Choroid plexus epithelial cell (primary cell): ENCODE results near the gene MYCN.

Experiments
- DNase-seq: peaks from one replicate; pipeline ENCODE4 v3.0.0-alpha.2; 2010; ENCODE audit warnings: low read depth
- H3K4me3 ChIP-seq: 2 replicates; pipeline ENCODE4 v1.5.1; 2011; ENCODE audit warnings: low read depth, mild to moderate bottlenecking, control low read depth, low read length, moderate library complexity
- TF ChIP-seq, protein P1 (sequence below): conservative IDR thresholded peaks from 2 replicates; pipeline ENCODE4 v1.5.1; 2011; ENCODE audit warnings: low read depth, mild to moderate bottlenecking, control low read depth, inconsistent platforms, low read length, moderate library complexity

MYCN gene

GRCh38 chr2:15983496-15983895 is 43.1 kb downstream of the MYCN start:
- TF ChIP-seq, protein P1, sequence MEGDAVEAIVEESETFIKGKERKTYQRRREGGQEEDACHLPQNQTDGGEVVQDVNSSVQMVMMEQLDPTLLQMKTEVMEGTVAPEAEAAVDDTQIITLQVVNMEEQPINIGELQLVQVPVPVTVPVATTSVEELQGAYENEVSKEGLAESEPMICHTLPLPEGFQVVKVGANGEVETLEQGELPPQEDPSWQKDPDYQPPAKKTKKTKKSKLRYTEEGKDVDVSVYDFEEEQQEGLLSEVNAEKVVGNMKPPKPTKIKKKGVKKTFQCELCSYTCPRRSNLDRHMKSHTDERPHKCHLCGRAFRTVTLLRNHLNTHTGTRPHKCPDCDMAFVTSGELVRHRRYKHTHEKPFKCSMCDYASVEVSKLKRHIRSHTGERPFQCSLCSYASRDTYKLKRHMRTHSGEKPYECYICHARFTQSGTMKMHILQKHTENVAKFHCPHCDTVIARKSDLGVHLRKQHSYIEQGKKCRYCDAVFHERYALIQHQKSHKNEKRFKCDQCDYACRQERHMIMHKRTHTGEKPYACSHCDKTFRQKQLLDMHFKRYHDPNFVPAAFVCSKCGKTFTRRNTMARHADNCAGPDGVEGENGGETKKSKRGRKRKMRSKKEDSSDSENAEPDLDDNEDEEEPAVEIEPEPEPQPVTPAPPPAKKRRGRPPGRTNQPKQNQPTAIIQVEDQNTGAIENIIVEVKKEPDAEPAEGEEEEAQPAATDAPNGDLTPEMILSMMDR, result no peak
- no peak overlapping the region for H3K4me3 ChIP-seq
- no peak for DNase-seq

DNA sequence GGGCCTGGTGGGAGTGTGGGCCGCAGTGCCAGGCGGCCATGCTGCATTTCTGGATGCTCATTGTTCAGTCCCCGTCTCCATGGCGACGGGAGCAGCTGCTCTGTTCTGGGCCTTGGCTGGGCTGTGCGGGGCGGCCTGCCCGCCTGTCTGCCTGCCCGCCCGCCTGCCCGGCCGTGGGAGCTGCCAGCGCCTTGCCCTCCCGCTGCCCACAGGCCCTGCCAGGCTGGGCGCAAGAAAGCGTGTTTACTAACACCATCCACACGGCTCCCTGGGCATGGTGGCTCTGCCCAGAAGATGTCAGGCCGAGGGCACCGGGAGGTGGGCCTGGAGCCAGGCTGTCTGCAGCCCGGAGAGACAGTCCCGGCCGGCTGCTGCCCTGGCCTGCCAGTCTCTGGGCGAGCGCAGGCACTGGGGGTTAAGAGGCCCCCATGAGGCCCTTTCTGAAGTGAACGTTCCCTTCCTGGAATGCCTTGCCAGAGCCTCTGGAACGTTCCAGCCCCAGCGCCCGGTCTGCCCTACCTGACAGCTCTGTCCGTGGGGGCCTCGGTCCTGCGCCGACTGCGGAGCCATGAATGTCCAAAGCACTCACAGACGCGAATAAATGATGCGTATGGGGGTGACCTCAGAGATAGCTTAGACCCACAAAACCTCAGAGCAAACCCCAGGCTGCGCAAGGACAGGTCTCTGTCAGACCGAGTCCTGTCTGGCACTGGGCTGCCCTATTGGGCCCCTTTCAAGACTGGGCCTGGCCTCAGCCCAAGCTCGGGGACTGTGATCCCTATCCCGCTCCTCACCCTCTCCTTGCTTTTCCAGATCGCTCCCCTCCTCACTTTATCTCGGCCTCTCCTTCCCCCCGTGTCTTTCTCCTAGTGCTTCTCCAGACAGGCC is 44.3 kb downstream of the MYCN start:
- TF ChIP-seq, protein P1, result no peak
- DNase-seq, result no peak
- no peak overlapping the region for H3K4me3 ChIP-seq

GRCh38 chr2:15985531-15985930 is 45.2 kb downstream of the MYCN start:
- no peak overlapping the region for H3K4me3 ChIP-seq
- TF ChIP-seq, protein P1, result no peak
- DNase-seq, result no peak

- TF ChIP-seq, protein P1, result no peak
Observed at GRCh38 chr2:15986068-15986560, 45.8 kb downstream of the MYCN start.

DNA sequence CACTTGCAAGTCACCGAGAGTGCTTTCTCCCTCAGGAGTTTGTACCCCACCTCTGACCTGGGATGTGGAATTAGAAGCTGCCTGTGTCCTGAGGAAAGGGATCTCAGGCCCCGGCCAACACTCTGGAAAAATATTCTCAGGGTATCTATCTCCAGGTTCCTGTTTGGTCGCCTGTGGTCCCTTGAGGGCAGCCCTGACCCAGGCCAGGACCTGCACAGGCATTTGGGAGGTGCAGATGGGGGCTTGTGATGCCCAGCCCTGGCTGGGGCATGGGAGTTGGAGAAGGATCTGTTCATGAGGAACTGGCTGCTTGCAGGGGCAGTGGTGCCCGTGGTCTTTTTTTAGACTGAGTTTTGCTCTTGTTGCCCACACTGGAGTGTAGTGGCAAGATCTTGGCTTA is 46.3 kb downstream of the MYCN start:
- TF ChIP-seq, protein P1, result no peak
- no peak overlapping the region for H3K4me3 ChIP-seq
- DNase-seq, result no peak

More at GRCh38 chr2:15986068-15986560, 45.8 kb downstream of the MYCN start:
- no peak for DNase-seq
- no peak overlapping the region for H3K4me3 ChIP-seq

GRCh38 chr2:15988733-15989132 is 48.4 kb downstream of the MYCN start:
- TF ChIP-seq, protein P1, result no peak
- H3K4me3 ChIP-seq, result no peak overlapping the region
- DNase-seq, result no peak

GRCh38 chr2:15989559-15989958 is 49.2 kb downstream of the MYCN start:
- H3K4me3 ChIP-seq, result no peak overlapping the region
- TF ChIP-seq, protein P1, result no peak

More at GRCh38 chr2:15989559-15989958, 49.2 kb downstream of the MYCN start:
- DNase-seq, result no peak
